GM12878 (cell line): ENCODE data around the gene RASAL3. TPM values are rescaled to one million over a fixed set of nuclear protein-coding genes. Genes with fewer than 3 reads are reported as not detected.

ENCODE experiments used
- ATAC-seq: fragments of 200-7000 bp; cut with Tn5 transposase; 3 replicates; pipeline ENCODE4 v1.9.1; 2020; ENCODE audit warnings: mild to moderate bottlenecking, moderate library complexity
- BruUV-seq: library from RNA; stranded (reverse); fragments of 400-500 nt; replicated peaks from 2 replicates; lab custom pipeline; 2021; lab: Mats Ljungman, UMichigan
- CTCF ChIA-PET: fragments of 300-600 bp; sonication (Branson Sonifier 250); formaldehyde crosslinking; extraction: SDS; loops from one replicate; lab custom pipeline; 2021; ENCODE audit warnings: inconsistent platforms; lab: Yijun Ruan, JAX
- POLR2A ChIA-PET: fragments of 350-600 bp; formaldehyde crosslinking; extraction: SDS; loops from one replicate; lab custom pipeline; 2021; ENCODE audit warnings: inconsistent platforms; lab: Charles Lee
- RAD21 ChIA-PET: fragments of 300-600 bp; sonication (Branson Sonifier 250); formaldehyde crosslinking; loops from one replicate; lab custom pipeline; 2023; ENCODE audit warnings: antibody characterized with exemption; ENCODE audit not compliant: unreplicated experiment; lab: Charles Lee
- SMC1A ChIA-PET: fragments of 300-600 bp; sonication (Branson Sonifier 250); formaldehyde crosslinking; loops from one replicate; lab custom pipeline; 2023; ENCODE audit not compliant: unreplicated experiment, uncharacterized antibody; lab: Charles Lee
- DNase-seq: peaks from one replicate; pipeline ENCODE4 v3.0.0-alpha.2; 2011; ENCODE audit warnings: low read depth, low spot score
- FAIRE-seq: peaks from 3 replicates; lab custom pipeline; 2011; peaks lifted over from hg19 to GRCh38; lab: Jason Lieb, UNC
- H2AFZ ChIP-seq: 2 replicates; pipeline ENCODE4 v1.6.0; 2011; ENCODE audit warnings: low read depth, low read length, control low read depth; ENCODE audit not compliant: control insufficient read depth
- H3K27ac ChIP-seq: 2 replicates; pipeline ENCODE4 v1.5.1; 2011; ENCODE audit warnings: control low read depth; ENCODE audit not compliant: control insufficient read depth, insufficient read depth
- H3K27me3 ChIP-seq, 2 experiments: replicated peaks in 1 of 2; 2 replicates each; pipeline versions ENCODE4 v1.6.0 to v1.6.1; 2011; ENCODE audit warnings: low read length in 1 of 2; ENCODE audit not compliant: control insufficient read depth in 2 of 2, insufficient read depth in 2 of 2
- H3K36me3 ChIP-seq, 2 experiments: 2 replicates each; pipeline ENCODE4 v1.5.1; 2011; ENCODE audit warnings: low read length in 1 of 2; ENCODE audit not compliant: control insufficient read depth in 2 of 2, insufficient read depth in 2 of 2
- H3K4me1 ChIP-seq: 2 replicates; pipeline ENCODE4 v1.6.1; 2011; ENCODE audit warnings: mild to moderate bottlenecking, low read length, moderate library complexity, mixed read lengths; ENCODE audit not compliant: control insufficient read depth, insufficient read depth
- H3K4me2 ChIP-seq: 2 replicates; pipeline ENCODE4 v1.6.0; 2011; ENCODE audit warnings: control low read depth; ENCODE audit not compliant: control insufficient read depth, insufficient read depth
- H3K4me3 ChIP-seq: fragments of 200-600 bp; sonication (generic); 2 replicates; pipeline ENCODE4 v1.5.1; 2016
- H3K79me2 ChIP-seq: 2 replicates; pipeline ENCODE4 v1.6.0; 2011; ENCODE audit warnings: low read length; ENCODE audit not compliant: control insufficient read depth, insufficient read depth
- H3K9ac ChIP-seq: 2 replicates; pipeline ENCODE4 v1.8.0; 2011; ENCODE audit warnings: low read length, control low read depth, mixed read lengths; ENCODE audit not compliant: control insufficient read depth, insufficient read depth
- H3K9me3 ChIP-seq: replicated peaks from 3 replicates; pipeline ENCODE4 v1.5.1; 2011; ENCODE audit warnings: mild to moderate bottlenecking, low read length; ENCODE audit not compliant: control insufficient read depth, insufficient read depth
- H4K20me1 ChIP-seq: 2 replicates; pipeline ENCODE4 v1.6.0; 2011; ENCODE audit not compliant: control insufficient read depth, insufficient read depth
- ATF7 ChIP-seq: fragments of 450-650 bp; IDR thresholded peaks from 2 replicates; pipeline ENCODE4 v1.6.1; 2016; ENCODE audit warnings: low read depth, mild to moderate bottlenecking
- CHD2 ChIP-seq: IDR thresholded peaks from 2 replicates; pipeline ENCODE4 v1.6.1; 2011; ENCODE audit warnings: low read depth, low read length, improper control_type of control experiment, borderline replicate concordance
- DPF2 ChIP-seq: fragments of 450-650 bp; IDR thresholded peaks from 2 replicates; pipeline ENCODE4 v1.6.1; 2017; ENCODE audit warnings: mild to moderate bottlenecking
- STAT1 ChIP-seq: fragments of 450-650 bp; conservative IDR thresholded peaks from 2 replicates; pipeline ENCODE4 v1.6.1; 2014; ENCODE audit warnings: antibody characterized with exemption, mild to moderate bottlenecking
- TCF12 ChIP-seq: IDR thresholded peaks from 2 replicates; pipeline ENCODE4 v1.6.1; 2011; ENCODE audit warnings: low read depth, mild to moderate bottlenecking, low read length
- ZBED1 ChIP-seq: IDR thresholded peaks from 2 replicates; pipeline ENCODE4 v1.6.1; 2016; ENCODE audit warnings: borderline replicate concordance
- WGBS: methylation state at CpG from one replicate; pipeline ENCODE4 v1.1.6; 2016; ENCODE audit warnings: low lambda C conversion rate; ENCODE audit not compliant: insufficient replicate concordance, insufficient coverage; ENCODE audit errors: missing lambda C conversion rate; 5-methylcytosine and 5-hydroxymethylcytosine counted together
- in situ Hi-C: fragments of 300-500 bp; cut with MboI; formaldehyde crosslinking; loops from 9 replicates; pipeline ENCODE4 v1.14.3; 2018; ENCODE audit warnings: mixed read lengths
- intact Hi-C: fragments of 100-400 bp; cut with micrococcal nuclease; formaldehyde crosslinking; loops from one replicate; pipeline ENCODE4 v1.14.2; 2022; ENCODE audit not compliant: unreplicated experiment
- polyA plus RNA-seq, 11 experiments: library from polyadenylated mRNA; depleted of rRNA in 4 of 11; unstranded in 6 of 11; stranded (reverse) in 5 of 11; fragments of >200 nt; fragmentation: Nextera tagmentation in 4 of 11; fragmentation: Illumina TruSeq in 1 of 11; extraction: Ambion mirVana in 4 of 11; extraction: Trizol in 1 of 11; gene quantifications; 1 replicate in 1 of 11; 2 replicates in 10 of 11; pipeline versions ENCODE4 v1.2.1 to v1.2.3, GENCODE V29; 2011 to 2016; ENCODE audit warnings: inconsistent platforms in 2 of 11, missing spikeins in 2 of 11, low read depth in 1 of 11
- total RNA-seq, 4 experiments: library from RNA; depleted of rRNA in 3 of 4; stranded (reverse); fragments of >200 nt in 3 of 4; fragmentation: Illumina TruSeq in 1 of 4; extraction: Trizol in 1 of 4; gene quantifications; 2 replicates each; pipeline versions ENCODE4 v1.2.1 to v1.2.3, GENCODE V29; 2013 to 2021
- TF ChIP-seq, protein P1 (sequence below): IDR thresholded peaks from 2 replicates; pipeline ENCODE4 v1.6.1; 2012; ENCODE audit warnings: mild to moderate bottlenecking, low read depth, low read length
- TF ChIP-seq, protein P2 (sequence below): fragments of 450-650 bp; IDR thresholded peaks from 2 replicates; pipeline ENCODE4 v1.6.1; 2016; ENCODE audit warnings: mild to moderate bottlenecking
- TF ChIP-seq, protein P3 (sequence below): fragments of 450-650 bp; IDR thresholded peaks from 2 replicates; pipeline ENCODE4 v1.6.1; 2017; ENCODE audit warnings: mild to moderate bottlenecking, moderate library complexity
- TF ChIP-seq, protein P4 (sequence below): fragments of 450-650 bp; IDR thresholded peaks from 2 replicates; pipeline ENCODE4 v1.6.1; 2017; ENCODE audit warnings: mild to moderate bottlenecking
- TF ChIP-seq, protein P5 (sequence below): IDR thresholded peaks from 2 replicates; pipeline ENCODE4 v1.6.1; 2012; ENCODE audit warnings: low read length, inconsistent platforms

Gene RASAL3
- total and polyA plus RNA-seq, 10 of the 15 experiments (the other 5 are each of a cell fraction or from before 2014, with no cell fraction given), result 1.7 to 81.3 (median 23.2) TPM

DNA sequence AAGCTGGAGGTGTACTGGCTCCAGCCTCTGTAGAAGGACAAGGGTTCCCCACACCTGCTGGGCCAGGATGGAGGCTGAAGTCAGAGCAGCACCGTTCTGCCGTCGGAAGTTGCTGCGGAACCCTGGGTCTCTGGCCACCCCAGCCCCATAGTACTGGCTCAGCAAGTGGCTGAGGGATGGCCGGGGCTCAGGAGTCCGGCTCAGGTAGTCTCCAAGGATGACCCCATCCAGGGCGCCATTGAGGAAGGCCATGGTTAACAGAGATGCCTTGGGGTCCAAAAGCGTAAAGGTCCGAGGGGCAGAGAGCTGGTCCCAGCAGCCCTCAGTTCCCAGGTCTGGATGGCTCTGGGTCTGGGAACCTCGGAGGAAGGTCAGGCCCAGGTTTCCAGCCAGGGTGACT is 11.3 kb upstream of the RASAL3 start:
- H3K4me1 ChIP-seq, result no peaks in the 10 kb centered on the region
- 94% methylated on average over 10 of the region's 10 CpGs for WGBS
- no peaks in the 10 kb centered on the region for H3K36me3 ChIP-seq
- FAIRE-seq (no peak), ATAC-seq (no peak), DNase-seq (no peak)
- no peaks in the 10 kb centered on the region for H4K20me1 ChIP-seq
- RAD21 ChIA-PET, result no interaction called here
- BruUV-seq, result no TSS peak
- H3K27ac ChIP-seq, result no peak overlapping the region
- no peak overlapping the region for H2AFZ ChIP-seq
- CTCF ChIA-PET, result no interaction called here
- H3K9ac ChIP-seq, result no peak overlapping the region
- no peaks in the 10 kb centered on the region for H3K27me3 ChIP-seq
- no peak overlapping the region for H3K4me2 ChIP-seq
- no peaks in the 10 kb centered on the region for H3K79me2 ChIP-seq
- in situ Hi-C loops, result no loop called here
- H3K4me3 ChIP-seq, result no peak overlapping the region
- POLR2A ChIA-PET, result no interaction called here
- SMC1A ChIA-PET, result no interaction called here
- H3K9me3 ChIP-seq, result no peaks in the 10 kb centered on the region; the same call in 2 of the 3 replicates
- intact Hi-C loops, result no loop called here
- no peak for TF ChIP-seq ZBED1
- no peak for TF ChIP-seq DPF2
- no peak for TF ChIP-seq STAT1
- no peak for TF ChIP-seq TCF12
- TF ChIP-seq, protein P1, sequence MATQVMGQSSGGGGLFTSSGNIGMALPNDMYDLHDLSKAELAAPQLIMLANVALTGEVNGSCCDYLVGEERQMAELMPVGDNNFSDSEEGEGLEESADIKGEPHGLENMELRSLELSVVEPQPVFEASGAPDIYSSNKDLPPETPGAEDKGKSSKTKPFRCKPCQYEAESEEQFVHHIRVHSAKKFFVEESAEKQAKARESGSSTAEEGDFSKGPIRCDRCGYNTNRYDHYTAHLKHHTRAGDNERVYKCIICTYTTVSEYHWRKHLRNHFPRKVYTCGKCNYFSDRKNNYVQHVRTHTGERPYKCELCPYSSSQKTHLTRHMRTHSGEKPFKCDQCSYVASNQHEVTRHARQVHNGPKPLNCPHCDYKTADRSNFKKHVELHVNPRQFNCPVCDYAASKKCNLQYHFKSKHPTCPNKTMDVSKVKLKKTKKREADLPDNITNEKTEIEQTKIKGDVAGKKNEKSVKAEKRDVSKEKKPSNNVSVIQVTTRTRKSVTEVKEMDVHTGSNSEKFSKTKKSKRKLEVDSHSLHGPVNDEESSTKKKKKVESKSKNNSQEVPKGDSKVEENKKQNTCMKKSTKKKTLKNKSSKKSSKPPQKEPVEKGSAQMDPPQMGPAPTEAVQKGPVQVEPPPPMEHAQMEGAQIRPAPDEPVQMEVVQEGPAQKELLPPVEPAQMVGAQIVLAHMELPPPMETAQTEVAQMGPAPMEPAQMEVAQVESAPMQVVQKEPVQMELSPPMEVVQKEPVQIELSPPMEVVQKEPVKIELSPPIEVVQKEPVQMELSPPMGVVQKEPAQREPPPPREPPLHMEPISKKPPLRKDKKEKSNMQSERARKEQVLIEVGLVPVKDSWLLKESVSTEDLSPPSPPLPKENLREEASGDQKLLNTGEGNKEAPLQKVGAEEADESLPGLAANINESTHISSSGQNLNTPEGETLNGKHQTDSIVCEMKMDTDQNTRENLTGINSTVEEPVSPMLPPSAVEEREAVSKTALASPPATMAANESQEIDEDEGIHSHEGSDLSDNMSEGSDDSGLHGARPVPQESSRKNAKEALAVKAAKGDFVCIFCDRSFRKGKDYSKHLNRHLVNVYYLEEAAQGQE, result no peak
- TF ChIP-seq, protein P2, sequence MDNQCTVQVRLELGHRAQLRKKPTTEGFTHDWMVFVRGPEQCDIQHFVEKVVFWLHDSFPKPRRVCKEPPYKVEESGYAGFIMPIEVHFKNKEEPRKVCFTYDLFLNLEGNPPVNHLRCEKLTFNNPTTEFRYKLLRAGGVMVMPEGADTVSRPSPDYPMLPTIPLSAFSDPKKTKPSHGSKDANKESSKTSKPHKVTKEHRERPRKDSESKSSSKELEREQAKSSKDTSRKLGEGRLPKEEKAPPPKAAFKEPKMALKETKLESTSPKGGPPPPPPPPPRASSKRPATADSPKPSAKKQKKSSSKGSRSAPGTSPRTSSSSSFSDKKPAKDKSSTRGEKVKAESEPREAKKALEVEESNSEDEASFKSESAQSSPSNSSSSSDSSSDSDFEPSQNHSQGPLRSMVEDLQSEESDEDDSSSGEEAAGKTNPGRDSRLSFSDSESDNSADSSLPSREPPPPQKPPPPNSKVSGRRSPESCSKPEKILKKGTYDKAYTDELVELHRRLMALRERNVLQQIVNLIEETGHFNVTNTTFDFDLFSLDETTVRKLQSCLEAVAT, result no peak
- TF ChIP-seq, protein P3, sequence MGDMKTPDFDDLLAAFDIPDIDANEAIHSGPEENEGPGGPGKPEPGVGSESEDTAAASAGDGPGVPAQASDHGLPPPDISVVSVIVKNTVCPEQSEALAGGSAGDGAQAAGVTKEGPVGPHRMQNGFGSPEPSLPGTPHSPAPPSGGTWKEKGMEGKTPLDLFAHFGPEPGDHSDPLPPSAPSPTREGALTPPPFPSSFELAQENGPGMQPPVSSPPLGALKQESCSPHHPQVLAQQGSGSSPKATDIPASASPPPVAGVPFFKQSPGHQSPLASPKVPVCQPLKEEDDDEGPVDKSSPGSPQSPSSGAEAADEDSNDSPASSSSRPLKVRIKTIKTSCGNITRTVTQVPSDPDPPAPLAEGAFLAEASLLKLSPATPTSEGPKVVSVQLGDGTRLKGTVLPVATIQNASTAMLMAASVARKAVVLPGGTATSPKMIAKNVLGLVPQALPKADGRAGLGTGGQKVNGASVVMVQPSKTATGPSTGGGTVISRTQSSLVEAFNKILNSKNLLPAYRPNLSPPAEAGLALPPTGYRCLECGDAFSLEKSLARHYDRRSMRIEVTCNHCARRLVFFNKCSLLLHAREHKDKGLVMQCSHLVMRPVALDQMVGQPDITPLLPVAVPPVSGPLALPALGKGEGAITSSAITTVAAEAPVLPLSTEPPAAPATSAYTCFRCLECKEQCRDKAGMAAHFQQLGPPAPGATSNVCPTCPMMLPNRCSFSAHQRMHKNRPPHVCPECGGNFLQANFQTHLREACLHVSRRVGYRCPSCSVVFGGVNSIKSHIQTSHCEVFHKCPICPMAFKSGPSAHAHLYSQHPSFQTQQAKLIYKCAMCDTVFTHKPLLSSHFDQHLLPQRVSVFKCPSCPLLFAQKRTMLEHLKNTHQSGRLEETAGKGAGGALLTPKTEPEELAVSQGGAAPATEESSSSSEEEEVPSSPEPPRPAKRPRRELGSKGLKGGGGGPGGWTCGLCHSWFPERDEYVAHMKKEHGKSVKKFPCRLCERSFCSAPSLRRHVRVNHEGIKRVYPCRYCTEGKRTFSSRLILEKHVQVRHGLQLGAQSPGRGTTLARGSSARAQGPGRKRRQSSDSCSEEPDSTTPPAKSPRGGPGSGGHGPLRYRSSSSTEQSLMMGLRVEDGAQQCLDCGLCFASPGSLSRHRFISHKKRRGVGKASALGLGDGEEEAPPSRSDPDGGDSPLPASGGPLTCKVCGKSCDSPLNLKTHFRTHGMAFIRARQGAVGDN, result no peak
- no peak for TF ChIP-seq ATF7
- TF ChIP-seq, protein P4, sequence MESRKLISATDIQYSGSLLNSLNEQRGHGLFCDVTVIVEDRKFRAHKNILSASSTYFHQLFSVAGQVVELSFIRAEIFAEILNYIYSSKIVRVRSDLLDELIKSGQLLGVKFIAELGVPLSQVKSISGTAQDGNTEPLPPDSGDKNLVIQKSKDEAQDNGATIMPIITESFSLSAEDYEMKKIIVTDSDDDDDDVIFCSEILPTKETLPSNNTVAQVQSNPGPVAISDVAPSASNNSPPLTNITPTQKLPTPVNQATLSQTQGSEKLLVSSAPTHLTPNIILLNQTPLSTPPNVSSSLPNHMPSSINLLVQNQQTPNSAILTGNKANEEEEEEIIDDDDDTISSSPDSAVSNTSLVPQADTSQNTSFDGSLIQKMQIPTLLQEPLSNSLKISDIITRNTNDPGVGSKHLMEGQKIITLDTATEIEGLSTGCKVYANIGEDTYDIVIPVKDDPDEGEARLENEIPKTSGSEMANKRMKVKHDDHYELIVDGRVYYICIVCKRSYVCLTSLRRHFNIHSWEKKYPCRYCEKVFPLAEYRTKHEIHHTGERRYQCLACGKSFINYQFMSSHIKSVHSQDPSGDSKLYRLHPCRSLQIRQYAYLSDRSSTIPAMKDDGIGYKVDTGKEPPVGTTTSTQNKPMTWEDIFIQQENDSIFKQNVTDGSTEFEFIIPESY, result no peak
- TF ChIP-seq CHD2, result no peak
- TF ChIP-seq, protein P5, sequence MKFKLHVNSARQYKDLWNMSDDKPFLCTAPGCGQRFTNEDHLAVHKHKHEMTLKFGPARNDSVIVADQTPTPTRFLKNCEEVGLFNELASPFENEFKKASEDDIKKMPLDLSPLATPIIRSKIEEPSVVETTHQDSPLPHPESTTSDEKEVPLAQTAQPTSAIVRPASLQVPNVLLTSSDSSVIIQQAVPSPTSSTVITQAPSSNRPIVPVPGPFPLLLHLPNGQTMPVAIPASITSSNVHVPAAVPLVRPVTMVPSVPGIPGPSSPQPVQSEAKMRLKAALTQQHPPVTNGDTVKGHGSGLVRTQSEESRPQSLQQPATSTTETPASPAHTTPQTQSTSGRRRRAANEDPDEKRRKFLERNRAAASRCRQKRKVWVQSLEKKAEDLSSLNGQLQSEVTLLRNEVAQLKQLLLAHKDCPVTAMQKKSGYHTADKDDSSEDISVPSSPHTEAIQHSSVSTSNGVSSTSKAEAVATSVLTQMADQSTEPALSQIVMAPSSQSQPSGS, result no peak
